ENCODE data around the gene LDAH.
A peak's percentile ranks its signal among the peaks of the same experiment; 100 is the strongest.

- TF ChIP-seq CTCF (conservative IDR thresholded peaks at IDR 0.05): peak; percentile 81
- no peak for TF ChIP-seq ZFX (IDR thresholded peaks at IDR 0.05)
These were observed 187.0 kb downstream of the LDAH start for GRCh38 chr2:20635675-20636584.
